Hepatocyte (in vitro differentiated cells): Measurements from ENCODE around the gene CFAP90. TPM values are rescaled to one million over a fixed set of nuclear protein-coding genes. Genes with fewer than 3 reads are reported as not detected.

ENCODE experiments used
- DNase-seq: peaks from one replicate; pipeline ENCODE4 v3.0.0-alpha.2; 2016; ENCODE audit warnings: low spot score
- H2AFZ ChIP-seq: fragments of 200-600 bp; sonication (generic); 2 replicates; pipeline ENCODE4 v1.6.0; 2016; ENCODE audit warnings: antibody characterized with exemption, mild to moderate bottlenecking
- H3K27ac ChIP-seq: fragments of 200-600 bp; sonication (generic); 2 replicates; pipeline ENCODE4 v1.5.1; 2016; ENCODE audit warnings: mild to moderate bottlenecking
- H3K27me3 ChIP-seq: fragments of 200-600 bp; sonication (generic); 2 replicates; pipeline ENCODE4 v1.6.1; 2016
- H3K36me3 ChIP-seq: fragments of 200-600 bp; sonication (generic); replicated peaks from 2 replicates; pipeline ENCODE4 v1.5.1; 2016; ENCODE audit warnings: low read depth; ENCODE audit not compliant: insufficient read depth
- H3K4me1 ChIP-seq: fragments of 200-600 bp; sonication (generic); 2 replicates; pipeline ENCODE4 v1.5.1; 2016; ENCODE audit warnings: mild to moderate bottlenecking, moderate library complexity; ENCODE audit not compliant: insufficient read depth
- H3K4me2 ChIP-seq: fragments of 200-600 bp; sonication (generic); 2 replicates; pipeline ENCODE4 v1.6.0; 2016
- H3K4me3 ChIP-seq: fragments of 200-600 bp; sonication (generic); 2 replicates; pipeline ENCODE4 v1.5.1; 2016; ENCODE audit warnings: mild to moderate bottlenecking
- H3K79me2 ChIP-seq: fragments of 200-600 bp; sonication (generic); 2 replicates; pipeline ENCODE4 v1.6.0; 2017; ENCODE audit warnings: mild to moderate bottlenecking
- H3K9me2 ChIP-seq: fragments of 200-600 bp; sonication (generic); replicated peaks from 2 replicates; pipeline ENCODE4 v1.6.0; 2017; ENCODE audit warnings: mild to moderate bottlenecking; ENCODE audit not compliant: insufficient read depth
- H3K9me3 ChIP-seq: fragments of 200-600 bp; sonication (generic); 2 replicates; pipeline ENCODE4 v1.5.1; 2016; ENCODE audit warnings: low read depth, mild to moderate bottlenecking
- H4K20me1 ChIP-seq: fragments of 200-600 bp; sonication (generic); 2 replicates; pipeline ENCODE4 v1.6.0; 2016; ENCODE audit warnings: mild to moderate bottlenecking; ENCODE audit not compliant: insufficient read depth, poor library complexity, severe bottlenecking
- EZH2 ChIP-seq: fragments of 200-600 bp; sonication (generic); IDR thresholded peaks from 2 replicates; pipeline ENCODE4 v1.6.1; 2016; ENCODE audit warnings: antibody characterized with exemption, mild to moderate bottlenecking, borderline replicate concordance
- EZH2phosphoT487 ChIP-seq: fragments of 200-600 bp; sonication (generic); IDR thresholded peaks from one replicate; pipeline ENCODE4 v1.6.1; 2018; ENCODE audit warnings: antibody characterized with exemption, mild to moderate bottlenecking, low read depth, moderate library complexity; ENCODE audit not compliant: unreplicated experiment, severe bottlenecking
- WGBS: methylation state at CpG from one replicate; pipeline ENCODE4 v1.1.6; 2016; ENCODE audit warnings: low lambda C conversion rate; ENCODE audit errors: missing lambda C conversion rate; 5-methylcytosine and 5-hydroxymethylcytosine counted together
- polyA plus RNA-seq: library from polyadenylated mRNA; unstranded; fragments of >200 nt; fragmentation: Nextera tagmentation; extraction: Ambion mirVana; gene quantifications from 2 replicates; pipeline ENCODE4 v1.2.1, GENCODE V29; 2016
- total RNA-seq: library from RNA; depleted of rRNA; stranded (reverse); fragments of >200 nt; gene quantifications from 2 replicates; pipeline ENCODE4 v1.2.3, GENCODE V29; 2014
- TF ChIP-seq, protein P1 (sequence below): fragments of 200-600 bp; sonication (generic); IDR thresholded peaks from 2 replicates; pipeline ENCODE4 v1.5.1; 2016; ENCODE audit warnings: antibody characterized with exemption, mild to moderate bottlenecking; ENCODE audit not compliant: poor library complexity

The CFAP90 gene
- total and polyA plus RNA-seq, 2 experiments from 2014 or later: 0.30 to 1.0 TPM

DNA sequence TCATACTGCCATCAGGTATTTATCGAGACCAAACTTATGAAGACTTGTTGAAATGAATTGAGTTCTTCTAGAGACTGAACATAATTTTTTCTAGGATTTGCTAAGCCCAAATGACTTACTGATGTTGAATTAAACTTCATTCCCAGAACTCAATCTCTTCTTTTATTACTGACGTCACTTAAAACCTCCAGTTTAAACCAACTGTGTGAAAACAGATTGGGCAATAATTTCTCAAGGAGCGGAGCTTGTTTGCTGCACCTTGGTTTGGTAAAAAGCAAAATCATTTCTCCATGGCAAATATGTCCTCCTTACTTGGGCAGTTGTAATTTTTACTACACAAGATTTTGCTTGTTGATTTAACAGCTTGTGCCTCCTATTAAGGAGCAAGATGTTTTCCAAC is 37.4 kb downstream of the CFAP90 start:
- Histone ChIP-seq H3K4me3 (no peak overlapping the region), H3K27ac (no peak overlapping the region), H3K9me3 (no peaks in the 10 kb centered on the region), H3K4me2 (no peak overlapping the region), H2AFZ (no peak overlapping the region), H3K4me1 (no peaks in the 10 kb centered on the region), H3K27me3 (no peaks in the 10 kb centered on the region), H4K20me1 (no peaks in the 10 kb centered on the region), H3K9me2 (no peaks in the 10 kb centered on the region), H3K79me2 (no peaks in the 10 kb centered on the region), H3K36me3 (no peaks in the 10 kb centered on the region)
- 82% methylated on average over 3 of the region's 3 CpGs for WGBS
- TF ChIP-seq EZH2phosphoT487 (no peak), EZH2 (no peak)
- TF ChIP-seq, protein P1, sequence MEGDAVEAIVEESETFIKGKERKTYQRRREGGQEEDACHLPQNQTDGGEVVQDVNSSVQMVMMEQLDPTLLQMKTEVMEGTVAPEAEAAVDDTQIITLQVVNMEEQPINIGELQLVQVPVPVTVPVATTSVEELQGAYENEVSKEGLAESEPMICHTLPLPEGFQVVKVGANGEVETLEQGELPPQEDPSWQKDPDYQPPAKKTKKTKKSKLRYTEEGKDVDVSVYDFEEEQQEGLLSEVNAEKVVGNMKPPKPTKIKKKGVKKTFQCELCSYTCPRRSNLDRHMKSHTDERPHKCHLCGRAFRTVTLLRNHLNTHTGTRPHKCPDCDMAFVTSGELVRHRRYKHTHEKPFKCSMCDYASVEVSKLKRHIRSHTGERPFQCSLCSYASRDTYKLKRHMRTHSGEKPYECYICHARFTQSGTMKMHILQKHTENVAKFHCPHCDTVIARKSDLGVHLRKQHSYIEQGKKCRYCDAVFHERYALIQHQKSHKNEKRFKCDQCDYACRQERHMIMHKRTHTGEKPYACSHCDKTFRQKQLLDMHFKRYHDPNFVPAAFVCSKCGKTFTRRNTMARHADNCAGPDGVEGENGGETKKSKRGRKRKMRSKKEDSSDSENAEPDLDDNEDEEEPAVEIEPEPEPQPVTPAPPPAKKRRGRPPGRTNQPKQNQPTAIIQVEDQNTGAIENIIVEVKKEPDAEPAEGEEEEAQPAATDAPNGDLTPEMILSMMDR: no peak
- DNase-seq: no peak

DNA sequence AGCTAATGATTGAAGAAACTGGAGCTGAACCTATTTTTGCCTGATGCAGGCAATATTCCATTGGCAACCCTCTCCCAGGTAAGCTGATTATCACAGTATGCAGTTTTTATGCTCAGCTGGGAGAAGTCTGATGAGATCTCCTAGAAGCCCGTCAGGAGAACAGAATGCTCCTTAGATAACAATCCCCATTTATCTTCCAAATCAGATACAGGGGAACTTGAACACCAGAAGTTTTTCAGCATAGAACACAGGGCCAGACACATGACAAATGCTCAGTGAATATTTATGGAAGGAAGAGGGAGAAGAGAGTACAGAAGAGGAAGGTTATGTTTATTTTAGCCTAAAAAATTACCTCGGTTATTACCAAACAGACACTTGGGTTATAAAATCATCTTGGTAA is 37.9 kb downstream of the CFAP90 start:
- Histone ChIP-seq H3K4me3 (no peak overlapping the region), H3K36me3 (no peaks in the 10 kb centered on the region), H3K27me3 (no peaks in the 10 kb centered on the region), H3K9me3 (no peaks in the 10 kb centered on the region), H3K4me1 (no peaks in the 10 kb centered on the region), H3K4me2 (no peak overlapping the region), H3K9me2 (no peaks in the 10 kb centered on the region), H4K20me1 (no peaks in the 10 kb centered on the region), H3K27ac (no peak overlapping the region), H2AFZ (no peak overlapping the region), H3K79me2 (no peaks in the 10 kb centered on the region)
- WGBS: 72% methylated on average over 2 of the region's 2 CpGs
- no peak for DNase-seq
- TF ChIP-seq EZH2phosphoT487 (no peak), EZH2 (no peak)
- TF ChIP-seq, protein P1: no peak

DNA sequence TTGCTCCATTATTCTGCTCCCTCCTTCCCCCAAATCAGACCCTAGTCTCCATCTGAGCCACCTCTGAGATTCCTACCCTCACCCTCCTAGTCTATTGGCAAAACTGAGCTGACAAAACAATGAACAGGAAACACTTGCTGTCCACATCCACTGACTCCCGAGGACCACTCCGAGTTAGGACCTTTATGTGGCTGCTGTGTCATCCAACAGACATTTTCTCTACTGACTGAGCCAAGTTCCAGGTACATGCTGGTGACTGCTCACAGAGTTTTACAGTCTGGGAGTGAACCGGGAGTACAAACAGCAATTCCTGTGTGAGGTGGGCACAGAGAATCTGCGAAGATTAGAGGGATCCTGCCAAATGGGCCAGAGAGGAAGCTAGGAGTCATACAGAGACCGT is 39.2 kb downstream of the CFAP90 start:
- TF ChIP-seq EZH2 (no peak), EZH2phosphoT487 (no peak)
- TF ChIP-seq, protein P1: no peak
- DNase-seq: no peak

DNA sequence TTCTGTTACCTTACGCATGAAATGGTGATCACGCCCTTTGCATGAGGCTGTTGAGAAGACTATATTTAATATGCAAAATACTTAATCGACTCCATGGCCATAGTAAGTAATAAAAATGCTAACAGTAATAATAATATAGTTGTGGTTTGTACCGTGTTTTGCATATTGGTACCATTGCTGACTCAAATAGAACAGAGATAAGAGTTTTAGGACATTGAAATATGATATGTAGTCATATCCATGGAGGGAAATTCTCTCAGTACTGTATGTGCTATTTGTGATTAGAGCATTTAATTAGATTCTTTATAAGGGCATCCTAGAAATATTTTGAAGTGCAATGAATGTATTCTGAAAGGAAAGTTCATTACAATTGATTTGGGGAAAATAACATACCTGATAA is 41.9 kb downstream of the CFAP90 start:
- H3K27ac ChIP-seq: no peak overlapping the region
- no peaks in the 10 kb centered on the region for H3K9me3 ChIP-seq
- H2AFZ ChIP-seq: no peak overlapping the region
- H3K9me2 ChIP-seq: no peaks in the 10 kb centered on the region
- H3K4me3 ChIP-seq: no peak overlapping the region
- H3K4me1 ChIP-seq: no peaks in the 10 kb centered on the region
- H3K27me3 ChIP-seq: no peaks in the 10 kb centered on the region
- TF ChIP-seq EZH2: no peak
- TF ChIP-seq, protein P1: no peak
- no peak for TF ChIP-seq EZH2phosphoT487
- no peaks in the 10 kb centered on the region for H3K79me2 ChIP-seq
- DNase-seq: no peak
- WGBS: 92% methylated on average over 4 of the region's 4 CpGs
- H4K20me1 ChIP-seq: no peaks in the 10 kb centered on the region
- no peak overlapping the region for H3K4me2 ChIP-seq
- no peaks in the 10 kb centered on the region for H3K36me3 ChIP-seq

More for the DNA sequence above, 39.2 kb downstream of the CFAP90 start:
- Histone ChIP-seq H3K4me1 (no peaks in the 10 kb centered on the region), H3K9me2 (no peaks in the 10 kb centered on the region), H3K27me3 (no peaks in the 10 kb centered on the region), H4K20me1 (no peaks in the 10 kb centered on the region), H3K27ac (no peak overlapping the region), H3K4me2 (no peak overlapping the region), H3K4me3 (no peak overlapping the region), H3K36me3 (no peaks in the 10 kb centered on the region), H3K79me2 (no peaks in the 10 kb centered on the region), H2AFZ (no peak overlapping the region), H3K9me3 (no peaks in the 10 kb centered on the region)
- WGBS: 82% methylated on average over 5 of the region's 5 CpGs
